IPS-20b (cell line): ENCODE results near the gene SLC34A3.
"Not testable (repeated sequence)": the region's sequence is repeated elsewhere in the genome, so short reads cannot be mapped to it uniquely, and the experiment has no call there.

Source experiments
- H3K27ac ChIP-seq: one replicate; pipeline ENCODE4 v1.5.1; 2013; ENCODE audit warnings: low read length
- H3K27me3 ChIP-seq: 2 replicates; pipeline ENCODE4 v1.6.1; 2013; ENCODE audit warnings: mild to moderate bottlenecking, low read length, inconsistent platforms; ENCODE audit not compliant: insufficient read depth
- H3K36me3 ChIP-seq: 2 replicates; pipeline ENCODE4 v1.6.1; 2013; ENCODE audit warnings: low read depth, mild to moderate bottlenecking, inconsistent platforms, low read length, moderate library complexity; ENCODE audit not compliant: insufficient read depth
- H3K4me1 ChIP-seq: 2 replicates; pipeline ENCODE4 v1.6.1; 2013; ENCODE audit warnings: mild to moderate bottlenecking, control low read depth, inconsistent platforms, low read length, moderate library complexity; ENCODE audit not compliant: insufficient read depth
- H3K4me3 ChIP-seq: 2 replicates; pipeline ENCODE4 v1.5.1; 2013; ENCODE audit warnings: mild to moderate bottlenecking, low read length, inconsistent platforms
- H3K9ac ChIP-seq: 2 replicates; pipeline ENCODE4 v1.6.1; 2013; ENCODE audit warnings: low read depth, mild to moderate bottlenecking, inconsistent platforms, low read length, moderate library complexity
- H3K9me3 ChIP-seq: 2 replicates; pipeline ENCODE4 v1.6.1; 2013; ENCODE audit warnings: mild to moderate bottlenecking, low read depth, low read length, inconsistent platforms; ENCODE audit not compliant: insufficient read depth

Gene SLC34A3

DNA sequence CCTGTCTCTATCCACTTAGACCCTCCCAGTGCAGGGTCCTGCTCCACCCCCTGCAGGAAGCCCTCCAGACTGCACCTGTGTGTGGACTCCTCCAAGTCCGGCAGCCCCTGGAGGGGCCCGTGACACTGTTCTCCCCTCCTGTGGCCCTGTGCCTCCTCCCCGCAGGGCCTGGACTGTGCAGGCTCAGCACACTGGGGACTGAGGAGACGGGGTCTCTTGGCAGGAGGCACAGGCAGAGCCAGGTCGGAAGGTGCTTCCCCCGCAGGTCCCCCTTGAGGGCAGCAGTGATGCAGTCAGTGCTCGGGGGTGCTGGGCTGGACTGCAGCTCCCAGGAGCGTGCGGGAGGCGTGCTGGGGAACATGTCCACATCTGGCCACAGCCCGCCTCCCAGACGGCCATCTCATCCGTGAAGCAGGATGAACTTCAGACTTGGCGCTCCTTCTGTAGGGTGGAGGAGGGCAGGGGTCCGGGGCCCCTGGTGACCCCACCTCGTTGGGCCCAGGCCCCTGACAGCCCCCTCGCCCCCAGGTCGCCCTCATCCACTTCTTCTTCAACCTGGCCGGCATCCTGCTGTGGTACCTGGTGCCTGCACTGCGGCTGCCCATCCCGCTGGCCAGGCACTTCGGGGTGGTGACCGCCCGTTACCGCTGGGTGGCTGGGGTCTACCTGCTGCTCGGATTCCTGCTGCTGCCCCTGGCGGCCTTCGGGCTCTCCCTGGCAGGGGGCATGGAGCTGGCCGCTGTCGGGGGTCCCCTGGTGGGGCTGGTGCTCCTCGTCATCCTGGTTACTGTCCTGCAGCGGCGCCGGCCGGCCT is 4.9 kb downstream of the SLC34A3 start:
- Histone ChIP-seq H3K27me3 (no peaks in the 10 kb centered on the region), H3K4me3 (no peak overlapping the region), H3K4me1 (peaks cover 5% of the 10 kb centered on the region; the same call in 1 of the 2 replicates), H3K36me3 (no peaks in the 10 kb centered on the region), H3K9me3 (no peaks in the 10 kb centered on the region), H3K9ac (no peak overlapping the region), H3K27ac (no peak overlapping the region)

GRCh38 chr9:137236238-137236935 is 5.7 kb downstream of the SLC34A3 start:
- Histone ChIP-seq H3K4me3 (no peak overlapping the region), H3K36me3 (no peaks in the 10 kb centered on the region), H3K27me3 (no peaks in the 10 kb centered on the region), H3K27ac (no peak overlapping the region), H3K4me1 (peaks cover 5% of the 10 kb centered on the region; the same call in 1 of the 2 replicates), H3K9ac (no peak overlapping the region), H3K9me3 (no peaks in the 10 kb centered on the region)

GRCh38 chr9:137236936-137237421 is 6.3 kb downstream of the SLC34A3 start:
- Histone ChIP-seq H3K27me3 (no peaks in the 10 kb centered on the region), H3K9me3 (no peaks in the 10 kb centered on the region), H3K4me3 (no peak overlapping the region), H3K9ac (no peak overlapping the region), H3K36me3 (peaks cover under 1% of the 10 kb centered on the region), H3K27ac (no peak overlapping the region), H3K4me1 (peaks cover 5% of the 10 kb centered on the region; the same call in 1 of the 2 replicates)

DNA sequence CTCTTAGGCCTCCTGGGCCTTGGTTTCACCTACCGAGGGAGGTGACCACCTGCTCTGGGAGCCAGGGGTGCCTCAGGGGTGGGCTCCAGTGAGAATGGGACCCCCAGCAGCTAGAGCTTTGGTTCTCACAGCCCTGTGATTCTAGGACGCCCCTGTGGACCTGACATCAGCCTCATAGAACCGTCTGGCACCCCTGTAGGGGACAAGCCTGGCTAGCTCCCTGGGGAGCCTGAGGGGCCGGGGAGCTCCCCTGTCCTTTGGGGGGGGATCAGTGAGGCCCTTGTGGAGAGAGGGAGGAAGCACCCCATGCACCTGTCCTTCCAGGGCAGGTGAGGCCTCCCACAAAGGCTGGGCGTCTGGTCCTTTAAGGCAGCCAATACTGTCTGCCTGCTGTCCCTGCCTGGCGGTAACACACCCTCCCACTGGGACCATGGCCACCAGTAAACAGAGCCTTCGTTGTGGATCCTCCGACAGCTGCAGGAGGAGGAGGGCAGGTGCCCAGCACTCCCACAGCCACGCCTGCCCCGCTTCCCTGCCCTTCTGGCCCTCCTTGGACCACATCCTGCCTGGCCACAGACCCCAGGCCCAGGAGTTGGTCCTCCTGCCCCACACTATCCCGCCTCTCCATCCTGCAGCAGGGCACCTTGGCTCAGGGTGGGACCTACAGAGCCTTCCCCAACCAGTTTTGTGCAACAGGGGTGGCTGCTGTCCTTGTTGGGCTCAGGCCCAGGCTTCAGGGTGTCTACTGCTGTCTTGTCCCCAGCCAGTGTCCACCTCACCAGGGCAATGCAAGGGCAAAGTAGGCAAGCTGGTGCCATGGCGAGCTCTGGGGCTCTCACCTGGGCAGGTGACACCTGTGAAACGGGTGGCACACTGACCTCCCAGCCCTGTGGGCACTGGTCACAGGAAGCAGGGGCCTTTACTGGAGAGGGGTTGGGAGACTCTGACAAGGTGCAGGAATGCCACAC is 7.3 kb downstream of the SLC34A3 start:
- Histone ChIP-seq H3K27me3 (no peaks in the 10 kb centered on the region), H3K36me3 (peaks cover 11% of the 10 kb centered on the region), H3K27ac (no peak overlapping the region), H3K9me3 (no peaks in the 10 kb centered on the region), H3K9ac (no peak overlapping the region), H3K4me1 (peaks cover 5% of the 10 kb centered on the region), H3K4me3 (no peak overlapping the region)

- H3K36me3 ChIP-seq, result peaks cover 21% of the 10 kb centered on the region
- peak overlapping the region; percentile 85 for H3K4me3 ChIP-seq
- H3K9me3 ChIP-seq, H3K4me1 ChIP-seq, H3K27me3 ChIP-seq: not testable (repeated sequence)
- peak overlapping the region; percentile 86; the same call in 1 of the 2 replicates for H3K9ac ChIP-seq
- H3K27ac ChIP-seq, result peak overlapping the region; percentile 46
These were observed 9.0 kb downstream of the SLC34A3 start for GRCh38 chr9:137239541-137240200.

DNA sequence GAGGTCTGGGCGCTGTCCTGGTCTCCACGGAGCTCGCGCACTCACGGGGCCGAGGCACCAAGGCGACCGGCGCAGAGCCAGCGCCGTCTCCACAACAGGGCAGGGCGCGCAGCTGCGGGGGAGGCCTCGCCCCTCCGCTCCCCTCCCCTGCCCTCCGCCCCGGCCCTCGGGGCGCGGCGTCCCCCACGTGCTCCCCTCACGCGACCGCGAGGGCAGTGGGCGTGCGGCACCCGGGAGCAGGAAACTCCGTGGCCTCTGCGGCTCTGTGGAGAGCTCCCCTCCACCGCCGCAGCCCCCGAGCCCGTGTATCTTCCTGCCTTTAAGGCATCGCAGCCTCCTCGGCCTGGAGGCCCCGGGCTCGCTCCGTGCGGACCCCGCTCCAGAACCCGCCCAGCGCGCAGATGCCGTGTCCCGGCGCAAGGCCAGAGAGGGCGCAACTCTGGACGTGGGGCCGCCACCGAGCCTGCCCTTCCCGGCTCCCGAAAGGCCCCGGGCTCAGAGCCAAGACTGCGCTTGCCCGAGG is 9.7 kb downstream of the SLC34A3 start:
- peaks cover 21% of the 10 kb centered on the region for H3K36me3 ChIP-seq
- peak overlapping the region; percentile 86; the same call in 1 of the 2 replicates for H3K9ac ChIP-seq
- H3K4me3 ChIP-seq, result peak overlapping the region; percentile 85
- H3K27me3 ChIP-seq, result no peaks in the 10 kb centered on the region
- no peaks in the 10 kb centered on the region for H3K9me3 ChIP-seq
- H3K4me1 ChIP-seq, result peaks cover 10% of the 10 kb centered on the region
- H3K27ac ChIP-seq, result peak overlapping the region; percentile 46

- H3K9ac ChIP-seq, result peak within 1 kb of the TSS; percentile 86
- H3K4me3 ChIP-seq, result peak within 1 kb of the TSS; percentile 85
- H3K4me1 ChIP-seq, result peaks cover 10% of the 10 kb centered on the region
- H3K27me3 ChIP-seq, result no peaks in the 10 kb centered on the region
- H3K36me3 ChIP-seq, result peaks cover 21% of the 10 kb centered on the region
- peak within 1 kb of the TSS; percentile 46 for H3K27ac ChIP-seq
- H3K9me3 ChIP-seq, result no peaks in the 10 kb centered on the region
These were observed 10.3 kb downstream of the SLC34A3 start, which contains the start of gene TUBB4B for GRCh38 chr9:137240841-137241489. TUBB4B (plus strand) TSS chr9:137241287; CDS start chr9:137241361, 74 bp downstream.

GRCh38 chr9:137241490-137242268 is 11.0 kb downstream of the SLC34A3 start:
- peak overlapping the region; percentile 71 for H3K9ac ChIP-seq
- no peaks in the 10 kb centered on the region for H3K27me3 ChIP-seq
- peaks cover 10% of the 10 kb centered on the region for H3K4me1 ChIP-seq
- peaks cover 21% of the 10 kb centered on the region for H3K36me3 ChIP-seq
- H3K27ac ChIP-seq, result no peak overlapping the region
- H3K4me3 ChIP-seq, result peak overlapping the region; percentile 79
- H3K9me3 ChIP-seq, result no peaks in the 10 kb centered on the region

GRCh38 chr9:137242269-137243203 is 11.8 kb downstream of the SLC34A3 start:
- Histone ChIP-seq H3K4me1 (peaks cover 5% of the 10 kb centered on the region), H3K27ac (no peak overlapping the region)

More at GRCh38 chr9:137242269-137243203, 11.8 kb downstream of the SLC34A3 start:
- peak overlapping the region; percentile 71; the same call in 1 of the 2 replicates for H3K9ac ChIP-seq
- no peaks in the 10 kb centered on the region for H3K27me3 ChIP-seq
- peaks cover 21% of the 10 kb centered on the region for H3K36me3 ChIP-seq
- H3K9me3 ChIP-seq, result no peaks in the 10 kb centered on the region
- peak overlapping the region; percentile 79 for H3K4me3 ChIP-seq
